GM23338 (cell line): ENCODE data around the gene ITGB3. TPM values are rescaled to one million over a fixed set of nuclear protein-coding genes. Genes with fewer than 3 reads are reported as not detected.

Experiments
- ATAC-seq: fragments of 200-7000 bp; cut with Tn5 transposase; 3 replicates; pipeline ENCODE4 v1.9.1; 2020
- DNase-seq: peaks from one replicate; pipeline ENCODE4 v3.0.0-alpha.2; 2015; ENCODE audit warnings: low spot score
- H2AFZ ChIP-seq: fragments of 200-600 bp; sonication (generic); 2 replicates; pipeline ENCODE4 v1.8.0; 2016; ENCODE audit warnings: antibody characterized with exemption, mild to moderate bottlenecking, moderate library complexity
- H3F3A ChIP-seq: fragments of 200-600 bp; sonication (generic); replicated peaks from 2 replicates; pipeline ENCODE4 v1.8.0; 2017; ENCODE audit warnings: antibody characterized with exemption, mixed run types, low read depth
- H3K27ac ChIP-seq: fragments of 200-600 bp; sonication (generic); 2 replicates; pipeline ENCODE4 v1.6.1; 2016; ENCODE audit warnings: low read depth
- H3K27me3 ChIP-seq: fragments of 200-600 bp; sonication (generic); 2 replicates; pipeline ENCODE4 v1.8.0; 2016; ENCODE audit warnings: mild to moderate bottlenecking, mixed run types, moderate library complexity; ENCODE audit not compliant: insufficient read depth
- H3K36me3 ChIP-seq: fragments of 200-600 bp; sonication (generic); 2 replicates; pipeline ENCODE4 v1.8.0; 2016; ENCODE audit warnings: mild to moderate bottlenecking; ENCODE audit not compliant: insufficient read depth
- H3K4me1 ChIP-seq: fragments of 200-600 bp; sonication (generic); 2 replicates; pipeline ENCODE4 v1.8.0; 2016; ENCODE audit warnings: mild to moderate bottlenecking, moderate library complexity; ENCODE audit not compliant: insufficient read depth
- H3K4me2 ChIP-seq: fragments of 200-600 bp; sonication (generic); 2 replicates; pipeline ENCODE4 v1.7.1; 2017; ENCODE audit warnings: mixed run types
- H3K4me3 ChIP-seq: fragments of 200-600 bp; sonication (generic); 2 replicates; pipeline ENCODE4 v1.6.1; 2016; ENCODE audit warnings: mixed run types
- H3K79me2 ChIP-seq: fragments of 200-600 bp; sonication (generic); replicated peaks from 2 replicates; pipeline ENCODE4 v1.8.0; 2017; ENCODE audit warnings: mild to moderate bottlenecking; ENCODE audit not compliant: insufficient read depth
- H3K9me2 ChIP-seq: fragments of 200-600 bp; sonication (generic); 2 replicates; pipeline ENCODE4 v1.8.0; 2017; ENCODE audit not compliant: insufficient read depth
- H4K20me1 ChIP-seq: fragments of 200-600 bp; sonication (generic); replicated peaks from 2 replicates; pipeline ENCODE4 v1.8.0; 2017; ENCODE audit warnings: mild to moderate bottlenecking; ENCODE audit not compliant: insufficient read depth
- H3K27ac Mint-ChIP-seq: 2 replicates; pipeline ENCODE4 v1.8.0; 2020; ENCODE audit warnings: inconsistent platforms, mild to moderate bottlenecking, moderate library complexity, mixed read lengths
- H3K27me3 Mint-ChIP-seq: 3 replicates; pipeline ENCODE4 v1.8.0; 2022; ENCODE audit warnings: low read depth, mild to moderate bottlenecking, moderate library complexity, mixed read lengths, inconsistent platforms; ENCODE audit not compliant: insufficient read depth, poor library complexity
- H3K36me3 Mint-ChIP-seq: 3 replicates; pipeline ENCODE4 v1.8.0; 2021; ENCODE audit warnings: low read depth, mild to moderate bottlenecking, inconsistent platforms, moderate library complexity, mixed read lengths
- H3K4me1 Mint-ChIP-seq: 3 replicates; pipeline ENCODE4 v1.8.0; 2020; ENCODE audit warnings: mild to moderate bottlenecking, inconsistent platforms, mixed read lengths
- H3K4me3 Mint-ChIP-seq: 3 replicates; pipeline ENCODE4 v1.8.0; 2021; ENCODE audit warnings: moderate library complexity, mild to moderate bottlenecking, inconsistent platforms, mixed read lengths
- H3K9me3 Mint-ChIP-seq: 3 replicates; pipeline ENCODE4 v1.8.0; 2020; ENCODE audit warnings: moderate library complexity, mild to moderate bottlenecking, inconsistent platforms, mixed read lengths
- CREB1 ChIP-seq: fragments of 250-450 bp; sonication (Bioruptor Pico); IDR thresholded peaks from 2 replicates; pipeline ENCODE4 v1.5.0; 2020; ENCODE audit warnings: low read depth, mild to moderate bottlenecking, moderate library complexity
- CTCF ChIP-seq, 2 experiments: fragments of 200-600 bp in 1 of 2; sonication (generic) in 1 of 2; conservative IDR thresholded peaks; 2 replicates each; pipeline versions ENCODE4 v1.5.1 to v1.6.1; 2016 to 2017; ENCODE audit warnings: antibody characterized with exemption in 2 of 2, low read depth in 2 of 2, mild to moderate bottlenecking in 2 of 2, moderate library complexity in 1 of 2
- ETS1 ChIP-seq: IDR thresholded peaks from 2 replicates; pipeline ENCODE4 v1.6.1; 2016; ENCODE audit warnings: antibody characterized with exemption
- EZH2 ChIP-seq: fragments of 200-600 bp; sonication (generic); IDR thresholded peaks from one replicate; pipeline ENCODE4 v1.8.0; 2017; ENCODE audit warnings: antibody characterized with exemption, mild to moderate bottlenecking, low read depth; ENCODE audit not compliant: unreplicated experiment
- JUNB ChIP-seq: IDR thresholded peaks from one replicate; pipeline ENCODE4 v1.6.1; 2016; ENCODE audit warnings: antibody characterized with exemption; ENCODE audit not compliant: unreplicated experiment
- POLR2AphosphoS5 ChIP-seq: IDR thresholded peaks from 2 replicates; pipeline ENCODE4 v1.6.1; 2016; ENCODE audit warnings: antibody characterized with exemption, low read depth
- ZNF331 ChIP-seq: fragments of 250-450 bp; sonication (Bioruptor Pico); IDR thresholded peaks from 2 replicates; pipeline ENCODE4 v1.5.0; 2020; ENCODE audit warnings: low read depth, mild to moderate bottlenecking, moderate library complexity
- polyA plus RNA-seq: library from polyadenylated mRNA; unstranded; fragments of >200 nt; fragmentation: Nextera tagmentation; extraction: Ambion mirVana; gene quantifications from 2 replicates; pipeline ENCODE4 v1.2.1, GENCODE V29; 2016
- total RNA-seq: library from RNA; depleted of rRNA; stranded (reverse); fragments of >200 nt; shearing (Covaris generic); gene quantifications from 2 replicates; pipeline ENCODE4 v1.2.3, GENCODE V29; 2014

Gene ITGB3
- total and polyA plus RNA-seq, 2 experiments from 2014 or later, result 0.52 TPM; not detected in 1

DNA sequence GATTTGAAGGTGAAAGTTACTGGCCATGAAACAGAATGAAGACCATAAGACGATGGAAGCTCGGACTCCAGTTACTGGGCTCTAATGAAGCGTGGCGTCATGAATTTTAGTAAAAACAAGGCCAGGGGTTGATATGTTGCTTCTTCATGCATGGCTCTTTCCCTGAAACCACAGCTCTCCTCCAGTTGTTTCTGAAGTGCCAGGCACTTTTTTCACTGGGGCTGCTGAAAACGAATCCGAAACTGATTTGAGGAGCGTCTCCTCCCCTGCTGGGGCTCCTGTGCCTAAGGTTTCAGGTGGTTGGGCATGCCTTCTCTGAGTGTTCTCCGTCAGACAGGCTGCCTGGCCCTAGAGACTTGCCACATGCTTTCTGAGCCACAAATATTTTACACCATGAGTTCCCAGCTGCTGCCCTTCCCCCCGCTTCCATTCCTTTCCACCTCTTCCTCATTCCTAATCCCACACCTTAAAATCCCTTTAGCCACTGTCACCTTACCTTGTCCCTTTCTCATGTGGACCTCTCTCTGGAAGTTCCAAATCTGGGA, 48.1 kb upstream of the ITGB3 start (continued):
- TF ChIP-seq POLR2AphosphoS5, result no peak
- TF ChIP-seq EZH2, result no peak
- no peak for TF ChIP-seq ZNF331 (CRISPR knock-in tag)
- TF ChIP-seq ETS1, result no peak
- no peak for TF ChIP-seq JUNB

- TF ChIP-seq ZNF331 (CRISPR knock-in tag) (no peak), POLR2AphosphoS5 (no peak), JUNB (no peak)
- H3K27ac ChIP-seq, result no peak overlapping the region
- no peaks in the 10 kb centered on the region for H3K79me2 ChIP-seq
- H3K4me3 ChIP-seq, result no peak overlapping the region
- peaks cover 8% of the 10 kb centered on the region; the same call in 1 of the 2 replicates for H3K4me1 ChIP-seq
- Mint-ChIP-seq H3K4me1 (peaks cover 13% of the 10 kb centered on the region), H3K36me3 (no peaks in the 10 kb centered on the region), H3K9me3 (no peaks in the 10 kb centered on the region), H3K27me3 (peaks cover 5% of the 10 kb centered on the region), H3K27ac (no peak overlapping the region), H3K4me3 (no peak overlapping the region)
- no peaks in the 10 kb centered on the region for H4K20me1 ChIP-seq
- H3K4me2 ChIP-seq, result no peak overlapping the region
- no peak for DNase-seq
- H3K9me2 ChIP-seq, result no peaks in the 10 kb centered on the region
- H3F3A ChIP-seq, result no peaks in the 10 kb centered on the region
- H2AFZ ChIP-seq, result peak overlapping the region; percentile 43; the same call in 1 of the 2 replicates
- no peak for ATAC-seq
- H3K36me3 ChIP-seq, result no peaks in the 10 kb centered on the region
- H3K27me3 ChIP-seq, result no peaks in the 10 kb centered on the region
These were observed 46.2 kb upstream of the ITGB3 start for GRCh38 chr17:47207143-47208067.

GRCh38 chr17:47208744-47209488, 44.7 kb upstream of the ITGB3 start, which contains the start of gene MYL4:
TSS of gene MYL4 (plus strand) at chr17:47209348. CDS start at chr17:47209423, 75 bp downstream.
- ATAC-seq, result no peak
- H3K4me2 ChIP-seq, result no peak within 1 kb of the TSS

More at GRCh38 chr17:47208744-47209488, 44.7 kb upstream of the ITGB3 start, which contains the start of gene MYL4:
- Histone ChIP-seq H3K4me3 (no peak within 1 kb of the TSS), H3K27me3 (no peaks in the 10 kb centered on the region), H2AFZ (peak within 1 kb of the TSS; percentile 18; the same call in 1 of the 2 replicates), H3F3A (no peaks in the 10 kb centered on the region), H3K9me2 (no peaks in the 10 kb centered on the region), H3K4me1 (peaks cover 8% of the 10 kb centered on the region; the same call in 1 of the 2 replicates), H4K20me1 (no peaks in the 10 kb centered on the region), H3K36me3 (no peaks in the 10 kb centered on the region), H3K79me2 (no peaks in the 10 kb centered on the region), H3K27ac (no peak within 1 kb of the TSS)
- TF ChIP-seq CREB1 (no peak), JUNB (no peak), CTCF (conservative IDR thresholded peaks at IDR 0.05; ENCODE audit: low read depth in 2 of 2) (no peak), ZNF331 (CRISPR knock-in tag) (no peak)
- Mint-ChIP-seq H3K4me1 (peaks cover 11% of the 10 kb centered on the region), H3K36me3 (no peaks in the 10 kb centered on the region), H3K27ac (no peak within 1 kb of the TSS), H3K27me3 (peaks cover 5% of the 10 kb centered on the region), H3K9me3 (no peaks in the 10 kb centered on the region), H3K4me3 (no peak within 1 kb of the TSS)
- no peak for DNase-seq
